GM03348 (cell line): Measurements from ENCODE around the gene TUBGCP5.

Source experiments
- DNase-seq: peaks from one replicate; pipeline ENCODE4 v3.0.0; 2012; ENCODE audit warnings: low spot score

The TUBGCP5 gene

GRCh38 chr15:22952796-22953579 lies 86.4 kb downstream of the TUBGCP5 start:
- peak; percentile 38 for DNase-seq

- DNase-seq: no peak
Measured at GRCh38 chr15:22951381-22952280, 87.7 kb downstream of the TUBGCP5 start.

- no peak for DNase-seq
Measured at GRCh38 chr15:22951031-22951380, 88.4 kb downstream of the TUBGCP5 start.

GRCh38 chr15:22950256-22950990 lies 88.9 kb downstream of the TUBGCP5 start:
- DNase-seq: no peak
